Liver (tissue), 9 donors: ENCODE measurements around the gene TPCN1. TPM values are rescaled to one million over a fixed set of nuclear protein-coding genes. Genes with fewer than 3 reads are reported as not detected.

ENCODE experiments used
- DNase-seq: peaks from one replicate; pipeline ENCODE4 v3.0.0-alpha.2; 2017; ENCODE audit warnings: low spot score
- H3K27ac ChIP-seq, 2 donors: one replicate each; pipeline ENCODE4 v1.7.0; 2013; ENCODE audit warnings: inconsistent platforms in 2 of 2, low read length in 2 of 2, control low read depth in 1 of 2, low read depth in 1 of 2, mild to moderate bottlenecking in 1 of 2
- H3K27me3 ChIP-seq, 4 donors: one replicate each; pipeline versions ENCODE4 v1.6.1 to v1.7.0; 2013; ENCODE audit warnings: low read length in 3 of 4, inconsistent platforms in 1 of 4, mild to moderate bottlenecking in 1 of 4, moderate library complexity in 1 of 4; ENCODE audit not compliant: control insufficient read depth in 4 of 4, insufficient read depth in 4 of 4
- H3K36me3 ChIP-seq, 4 donors: one replicate each; pipeline versions ENCODE4 v1.6.1 to v1.7.0; 2013; ENCODE audit warnings: low read length in 3 of 4, mild to moderate bottlenecking in 3 of 4, low read depth in 1 of 4, moderate library complexity in 1 of 4; ENCODE audit not compliant: control insufficient read depth in 4 of 4, insufficient read depth in 3 of 4
- H3K4me1 ChIP-seq, 4 donors: one replicate each; pipeline versions ENCODE4 v1.6.1 to v1.7.0; 2013; ENCODE audit warnings: low read length in 3 of 4, mild to moderate bottlenecking in 3 of 4, moderate library complexity in 1 of 4; ENCODE audit not compliant: control insufficient read depth in 4 of 4, insufficient read depth in 4 of 4
- H3K4me3 ChIP-seq, 3 donors: one replicate each; pipeline versions ENCODE4 v1.6.1 to v1.7.0; 2013; ENCODE audit warnings: low read length in 3 of 3, control low read depth in 1 of 3, low read depth in 1 of 3, mild to moderate bottlenecking in 1 of 3
- H3K9ac ChIP-seq, 2 donors: one replicate each; pipeline ENCODE4 v1.7.0; 2013; ENCODE audit warnings: low read length in 2 of 2, mild to moderate bottlenecking in 2 of 2, moderate library complexity in 2 of 2, control low read depth in 1 of 2, low read depth in 1 of 2
- H3K9me3 ChIP-seq, 4 donors: one replicate each; pipeline versions ENCODE4 v1.6.1 to v1.7.0; 2013; ENCODE audit warnings: low read length in 3 of 4; ENCODE audit not compliant: control insufficient read depth in 4 of 4
- ATF3 ChIP-seq: IDR thresholded peaks from 2 replicates; pipeline ENCODE4 v1.6.1; 2016; ENCODE audit warnings: antibody characterized with exemption
- EGR1 ChIP-seq, 2 donors: IDR thresholded peaks; 2 replicates each; pipeline ENCODE4 v1.6.1; 2016 to 2018; ENCODE audit warnings: antibody characterized with exemption in 2 of 2, low read depth in 2 of 2
- FOXA1 ChIP-seq: IDR thresholded peaks from 2 replicates; pipeline ENCODE4 v1.6.1; 2016; ENCODE audit warnings: antibody characterized with exemption
- FOXA2 ChIP-seq: IDR thresholded peaks from 2 replicates; pipeline ENCODE4 v1.6.1; 2016; ENCODE audit warnings: antibody characterized with exemption
- GABPA ChIP-seq, 2 donors: IDR thresholded peaks in 1 of 2; conservative IDR thresholded peaks in 1 of 2; 2 replicates each; pipeline ENCODE4 v1.6.1; 2016; ENCODE audit warnings: antibody characterized with exemption in 2 of 2, mild to moderate bottlenecking in 1 of 2, moderate library complexity in 1 of 2
- HNF4A ChIP-seq, 2 donors: conservative IDR thresholded peaks; 2 replicates each; pipeline ENCODE4 v1.6.1; 2016; ENCODE audit warnings: antibody characterized with exemption in 2 of 2, mild to moderate bottlenecking in 2 of 2
- HNF4G ChIP-seq: IDR thresholded peaks from 2 replicates; pipeline ENCODE4 v1.6.1; 2016; ENCODE audit warnings: antibody characterized with exemption
- JUND ChIP-seq, 2 donors: IDR thresholded peaks; 2 replicates each; pipeline ENCODE4 v1.6.1; 2016; ENCODE audit warnings: antibody characterized with exemption in 2 of 2
- NR2F2 ChIP-seq: IDR thresholded peaks from 2 replicates; pipeline ENCODE4 v1.6.1; 2016; ENCODE audit warnings: antibody characterized with exemption
- RAD21 ChIP-seq, 2 donors: IDR thresholded peaks; 2 replicates each; pipeline ENCODE4 v1.6.1; 2016; ENCODE audit warnings: antibody characterized with exemption in 2 of 2, mild to moderate bottlenecking in 2 of 2
- RXRA ChIP-seq, 2 donors: IDR thresholded peaks; 2 replicates each; pipeline ENCODE4 v1.6.1; 2017 to 2018; ENCODE audit warnings: antibody characterized with exemption in 2 of 2, mild to moderate bottlenecking in 1 of 2
- SP1 ChIP-seq: IDR thresholded peaks from 2 replicates; pipeline ENCODE4 v1.6.1; 2018; ENCODE audit warnings: antibody characterized with exemption, mild to moderate bottlenecking
- TAF1 ChIP-seq: conservative IDR thresholded peaks from 2 replicates; pipeline ENCODE4 v1.6.1; 2016; ENCODE audit warnings: antibody characterized with exemption, mild to moderate bottlenecking
- YY1 ChIP-seq: IDR thresholded peaks from 2 replicates; pipeline ENCODE4 v1.6.1; 2016; ENCODE audit warnings: antibody characterized with exemption, mild to moderate bottlenecking
- ZBTB33 ChIP-seq: IDR thresholded peaks from 2 replicates; pipeline ENCODE4 v1.6.1; 2016; ENCODE audit warnings: antibody characterized with exemption
- WGBS: extraction: QIAGEN DNeasy Blood & Tissue Kit; methylation state at CpG from one replicate; pipeline ENCODE4 v1.1.7; 2013; 5-methylcytosine and 5-hydroxymethylcytosine counted together
- polyA plus RNA-seq, 2 donors: library from polyadenylated mRNA; stranded (reverse) in 1 of 2; unstranded in 1 of 2; fragments of 200-250 nt in 1 of 2; fragments of >200 nt in 1 of 2; fragmentation: Nextera tagmentation in 1 of 2; extraction: Ambion mirVana in 1 of 2; gene quantifications; one replicate each; pipeline versions ENCODE4 v1.2.1 to v1.2.3, GENCODE V29; 2013 to 2015
- total RNA-seq, 2 donors: library from RNA; depleted of rRNA; stranded (reverse); fragments of >200 nt; gene quantifications; one replicate each; pipeline ENCODE4 v1.2.3, GENCODE V29; 2014
- TF ChIP-seq, protein P1 (sequence below): IDR thresholded peaks from 2 replicates; pipeline ENCODE4 v1.6.1; 2016; ENCODE audit warnings: antibody characterized with exemption, mild to moderate bottlenecking
- TF ChIP-seq, protein P2 (sequence below): fragments of 150-350 bp; IDR thresholded peaks from 2 replicates; pipeline ENCODE4 v1.5.1; 2017; ENCODE audit warnings: improper control_type of control experiment, low read depth, low read length; ENCODE audit not compliant: missing input control
- TF ChIP-seq, protein P3 (sequence below): IDR thresholded peaks from 2 replicates; pipeline ENCODE4 v1.6.1; 2016; ENCODE audit warnings: antibody characterized with exemption
- donor health status: healthy.
- donor health status: healthy.
- donor health status: healthy.
- donor health status: healthy.
- donor health status: healthy.

Gene TPCN1
- total and polyA plus RNA-seq, 4 donors: 8.6 to 19.2 (median 13.7) TPM

DNA sequence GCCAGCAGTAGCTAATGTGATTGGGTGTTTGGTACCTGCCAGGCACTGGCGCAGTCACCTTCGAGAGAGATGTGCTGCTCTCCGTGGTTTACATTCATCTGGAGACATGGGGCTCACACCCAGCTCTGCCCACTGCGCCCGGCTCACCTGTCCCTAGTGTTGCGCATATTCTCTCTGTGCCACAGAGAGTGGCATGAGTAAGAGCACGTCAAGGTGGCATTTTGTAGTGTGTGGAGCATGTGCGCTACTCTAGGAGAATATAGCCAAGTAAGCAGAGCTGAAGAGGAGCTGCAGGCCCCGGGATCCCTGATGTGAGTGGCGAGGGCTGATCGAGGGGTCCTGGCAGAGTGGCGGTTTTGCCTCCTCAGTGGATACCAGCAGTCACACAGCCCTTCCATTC lies 46.9 kb downstream of the TPCN1 start:
- peaks cover 8 to 21% (median 17%) of the 10 kb centered on the region in 4 donors for H3K4me1 ChIP-seq
- no peak overlapping the region for H3K4me3 ChIP-seq
- H3K9me3 ChIP-seq: no peaks in the 10 kb centered on the region
- no peak for DNase-seq
- WGBS: 97% methylated on average over 12 of the region's 12 CpGs
- TF ChIP-seq ZBTB33: no peak
- TF ChIP-seq, protein P1, sequence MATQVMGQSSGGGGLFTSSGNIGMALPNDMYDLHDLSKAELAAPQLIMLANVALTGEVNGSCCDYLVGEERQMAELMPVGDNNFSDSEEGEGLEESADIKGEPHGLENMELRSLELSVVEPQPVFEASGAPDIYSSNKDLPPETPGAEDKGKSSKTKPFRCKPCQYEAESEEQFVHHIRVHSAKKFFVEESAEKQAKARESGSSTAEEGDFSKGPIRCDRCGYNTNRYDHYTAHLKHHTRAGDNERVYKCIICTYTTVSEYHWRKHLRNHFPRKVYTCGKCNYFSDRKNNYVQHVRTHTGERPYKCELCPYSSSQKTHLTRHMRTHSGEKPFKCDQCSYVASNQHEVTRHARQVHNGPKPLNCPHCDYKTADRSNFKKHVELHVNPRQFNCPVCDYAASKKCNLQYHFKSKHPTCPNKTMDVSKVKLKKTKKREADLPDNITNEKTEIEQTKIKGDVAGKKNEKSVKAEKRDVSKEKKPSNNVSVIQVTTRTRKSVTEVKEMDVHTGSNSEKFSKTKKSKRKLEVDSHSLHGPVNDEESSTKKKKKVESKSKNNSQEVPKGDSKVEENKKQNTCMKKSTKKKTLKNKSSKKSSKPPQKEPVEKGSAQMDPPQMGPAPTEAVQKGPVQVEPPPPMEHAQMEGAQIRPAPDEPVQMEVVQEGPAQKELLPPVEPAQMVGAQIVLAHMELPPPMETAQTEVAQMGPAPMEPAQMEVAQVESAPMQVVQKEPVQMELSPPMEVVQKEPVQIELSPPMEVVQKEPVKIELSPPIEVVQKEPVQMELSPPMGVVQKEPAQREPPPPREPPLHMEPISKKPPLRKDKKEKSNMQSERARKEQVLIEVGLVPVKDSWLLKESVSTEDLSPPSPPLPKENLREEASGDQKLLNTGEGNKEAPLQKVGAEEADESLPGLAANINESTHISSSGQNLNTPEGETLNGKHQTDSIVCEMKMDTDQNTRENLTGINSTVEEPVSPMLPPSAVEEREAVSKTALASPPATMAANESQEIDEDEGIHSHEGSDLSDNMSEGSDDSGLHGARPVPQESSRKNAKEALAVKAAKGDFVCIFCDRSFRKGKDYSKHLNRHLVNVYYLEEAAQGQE: no peak
- TF ChIP-seq GABPA (IDR thresholded peaks at IDR 0.05 in 1 of 2, conservative IDR thresholded peaks at IDR 0.05 in 1 of 2): no peak
- TF ChIP-seq, protein P2, sequence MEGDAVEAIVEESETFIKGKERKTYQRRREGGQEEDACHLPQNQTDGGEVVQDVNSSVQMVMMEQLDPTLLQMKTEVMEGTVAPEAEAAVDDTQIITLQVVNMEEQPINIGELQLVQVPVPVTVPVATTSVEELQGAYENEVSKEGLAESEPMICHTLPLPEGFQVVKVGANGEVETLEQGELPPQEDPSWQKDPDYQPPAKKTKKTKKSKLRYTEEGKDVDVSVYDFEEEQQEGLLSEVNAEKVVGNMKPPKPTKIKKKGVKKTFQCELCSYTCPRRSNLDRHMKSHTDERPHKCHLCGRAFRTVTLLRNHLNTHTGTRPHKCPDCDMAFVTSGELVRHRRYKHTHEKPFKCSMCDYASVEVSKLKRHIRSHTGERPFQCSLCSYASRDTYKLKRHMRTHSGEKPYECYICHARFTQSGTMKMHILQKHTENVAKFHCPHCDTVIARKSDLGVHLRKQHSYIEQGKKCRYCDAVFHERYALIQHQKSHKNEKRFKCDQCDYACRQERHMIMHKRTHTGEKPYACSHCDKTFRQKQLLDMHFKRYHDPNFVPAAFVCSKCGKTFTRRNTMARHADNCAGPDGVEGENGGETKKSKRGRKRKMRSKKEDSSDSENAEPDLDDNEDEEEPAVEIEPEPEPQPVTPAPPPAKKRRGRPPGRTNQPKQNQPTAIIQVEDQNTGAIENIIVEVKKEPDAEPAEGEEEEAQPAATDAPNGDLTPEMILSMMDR: no peak
- no peak for TF ChIP-seq TAF1
- no peak for TF ChIP-seq SP1
- no peak for TF ChIP-seq FOXA2
- no peak for TF ChIP-seq YY1
- no peak for TF ChIP-seq ATF3
- TF ChIP-seq HNF4A (conservative IDR thresholded peaks at IDR 0.05): no peak
- no peak for TF ChIP-seq NR2F2
- TF ChIP-seq EGR1 (IDR thresholded peaks at IDR 0.05; ENCODE audit: low read depth in 2 of 2): no peak
- TF ChIP-seq HNF4G: no peak
- no peak for TF ChIP-seq RXRA (IDR thresholded peaks at IDR 0.05)
- TF ChIP-seq RAD21 (IDR thresholded peaks at IDR 0.05): no peak
- TF ChIP-seq, protein P3, sequence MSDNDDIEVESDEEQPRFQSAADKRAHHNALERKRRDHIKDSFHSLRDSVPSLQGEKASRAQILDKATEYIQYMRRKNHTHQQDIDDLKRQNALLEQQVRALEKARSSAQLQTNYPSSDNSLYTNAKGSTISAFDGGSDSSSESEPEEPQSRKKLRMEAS: no peak
- no peak for TF ChIP-seq JUND (IDR thresholded peaks at IDR 0.05)
- no peak for TF ChIP-seq FOXA1
- no peaks in the 10 kb centered on the region for H3K27me3 ChIP-seq
- no peak overlapping the region for H3K27ac ChIP-seq
- H3K36me3 ChIP-seq: peaks cover 1 to 33% (median 16%) of the 10 kb centered on the region in 4 donors
- no peak overlapping the region for H3K9ac ChIP-seq
